HUES48 (cell line): ENCODE data around the gene BBS10.
A peak's percentile ranks its signal among the peaks of the same experiment; 100 is the strongest.
"Not testable (repeated sequence)": the region's sequence is repeated elsewhere in the genome, so short reads cannot be mapped to it uniquely, and the experiment has no call there.

Source experiments
- H3K27ac ChIP-seq: one replicate; pipeline ENCODE4 v1.7.0; 2013; ENCODE audit warnings: low read depth, low read length, inconsistent platforms
- H3K27me3 ChIP-seq: 2 replicates; pipeline ENCODE4 v1.6.1; 2013; ENCODE audit warnings: mild to moderate bottlenecking, low read length; ENCODE audit not compliant: control insufficient read depth, insufficient read depth
- H3K36me3 ChIP-seq: 2 replicates; pipeline ENCODE4 v1.6.1; 2013; ENCODE audit warnings: low read length; ENCODE audit not compliant: control insufficient read depth, insufficient read depth
- H3K4me1 ChIP-seq: 2 replicates; pipeline ENCODE4 v1.6.1; 2013; ENCODE audit warnings: mild to moderate bottlenecking, low read length; ENCODE audit not compliant: control insufficient read depth, insufficient read depth
- H3K4me3 ChIP-seq: 2 replicates; pipeline ENCODE4 v1.5.1; 2013; ENCODE audit warnings: mild to moderate bottlenecking, low read depth, low read length
- H3K9ac ChIP-seq: 2 replicates; pipeline ENCODE4 v1.6.1; 2013; ENCODE audit warnings: mild to moderate bottlenecking, low read depth, low read length, moderate library complexity
- H3K9me3 ChIP-seq: 2 replicates; pipeline ENCODE4 v1.6.1; 2013; ENCODE audit warnings: low read length; ENCODE audit not compliant: control insufficient read depth, insufficient read depth

Gene BBS10

GRCh38 chr12:76366163-76366562 lies 17.9 kb upstream of the BBS10 start:
- H3K9me3 ChIP-seq: no peaks in the 10 kb centered on the region
- H3K4me3 ChIP-seq: no peak overlapping the region
- no peaks in the 10 kb centered on the region for H3K27me3 ChIP-seq
- H3K27ac ChIP-seq: no peak overlapping the region
- peaks cover 56% of the 10 kb centered on the region for H3K36me3 ChIP-seq
- H3K4me1 ChIP-seq: no peaks in the 10 kb centered on the region
- H3K9ac ChIP-seq: no peak overlapping the region

- peaks cover 38% of the 10 kb centered on the region for H3K36me3 ChIP-seq
- not testable (repeated sequence) for H3K4me1 ChIP-seq, H3K27me3 ChIP-seq, H3K27ac ChIP-seq, H3K9me3 ChIP-seq, H3K4me3 ChIP-seq, H3K9ac ChIP-seq
Measured at GRCh38 chr12:76364131-76364530, 15.9 kb upstream of the BBS10 start.

GRCh38 chr12:76360316-76360715 lies 12.1 kb upstream of the BBS10 start:
- H3K9me3 ChIP-seq: no peaks in the 10 kb centered on the region
- peaks cover 31% of the 10 kb centered on the region for H3K36me3 ChIP-seq
- no peak overlapping the region for H3K9ac ChIP-seq
- H3K4me1 ChIP-seq: no peaks in the 10 kb centered on the region; the same call in 1 of the 2 replicates
- H3K27me3 ChIP-seq: no peaks in the 10 kb centered on the region
- H3K4me3 ChIP-seq: no peak overlapping the region
- no peak overlapping the region for H3K27ac ChIP-seq

- no peak overlapping the region for H3K4me3 ChIP-seq
- no peaks in the 10 kb centered on the region for H3K9me3 ChIP-seq
- peaks cover 33% of the 10 kb centered on the region for H3K36me3 ChIP-seq
- no peak overlapping the region for H3K9ac ChIP-seq
- H3K27ac ChIP-seq: peak overlapping the region; percentile 5
- no peaks in the 10 kb centered on the region; the same call in 1 of the 2 replicates for H3K4me1 ChIP-seq
- H3K27me3 ChIP-seq: no peaks in the 10 kb centered on the region
Measured at GRCh38 chr12:76356071-76356470, 7.9 kb upstream of the BBS10 start.

DNA sequence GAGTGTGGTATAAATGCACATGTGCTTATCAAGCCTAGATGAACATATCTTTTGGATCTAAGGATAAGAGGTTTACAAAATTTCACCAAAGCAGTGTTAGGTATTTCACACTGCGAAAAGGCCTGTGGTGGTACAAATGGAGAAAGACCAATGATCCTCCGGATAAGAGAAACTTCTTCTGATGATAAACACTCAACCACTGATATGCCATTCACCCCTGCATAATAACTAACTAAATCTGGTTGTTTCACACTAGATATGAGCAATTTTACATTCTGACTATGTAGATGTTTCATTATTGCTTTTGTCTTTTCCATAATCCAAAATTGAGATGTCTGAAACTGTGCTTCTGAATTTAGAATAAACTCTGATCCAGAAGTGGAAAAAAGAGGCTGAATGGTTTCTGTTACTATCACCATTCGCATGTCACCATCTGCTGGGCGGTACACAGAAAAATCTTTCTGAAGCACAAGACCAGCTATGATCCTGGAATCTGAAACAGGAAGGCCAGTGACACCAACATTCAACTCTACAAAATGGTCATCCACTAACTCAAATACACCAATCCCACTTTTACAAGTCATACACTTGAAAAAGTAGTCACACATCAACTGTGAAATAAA lies 1.3 kb downstream of the BBS10 start:
- H3K27me3 ChIP-seq: no peaks in the 10 kb centered on the region
- no peaks in the 10 kb centered on the region for H3K9me3 ChIP-seq
- H3K4me1 ChIP-seq: peaks cover 9% of the 10 kb centered on the region
- peak overlapping the region; percentile 81 for H3K4me3 ChIP-seq
- H3K27ac ChIP-seq: no peak overlapping the region
- H3K9ac ChIP-seq: no peak overlapping the region
- H3K36me3 ChIP-seq: peaks cover 5% of the 10 kb centered on the region

DNA sequence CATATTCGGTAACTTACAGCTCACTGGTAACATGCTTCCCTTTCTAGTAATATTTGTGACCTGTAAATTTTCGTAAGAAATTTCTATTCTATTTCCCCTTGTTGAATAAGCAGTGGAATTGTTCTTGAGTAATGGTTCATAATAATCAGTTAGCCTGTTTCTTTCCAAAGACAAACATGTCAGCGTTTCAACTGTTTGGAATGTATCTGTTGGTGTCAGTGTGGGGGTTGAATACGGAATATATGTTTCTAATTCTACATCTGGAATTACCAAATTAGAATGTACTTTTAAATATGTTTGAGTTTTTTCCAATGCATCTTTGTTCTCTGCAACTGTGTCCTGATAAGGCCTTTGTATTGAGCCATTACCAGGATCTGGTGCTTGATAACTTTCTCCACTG lies 2.0 kb downstream of the BBS10 start:
- Histone ChIP-seq H3K36me3 (peaks cover 5% of the 10 kb centered on the region), H3K4me3 (no peak overlapping the region), H3K27ac (no peak overlapping the region), H3K9me3 (no peaks in the 10 kb centered on the region), H3K4me1 (peaks cover 9% of the 10 kb centered on the region), H3K27me3 (no peaks in the 10 kb centered on the region), H3K9ac (no peak overlapping the region)

GRCh38 chr12:76345569-76345968 lies 2.6 kb downstream of the BBS10 start:
- Histone ChIP-seq H3K4me1 (peaks cover 9% of the 10 kb centered on the region), H3K27me3 (no peaks in the 10 kb centered on the region), H3K9me3 (no peaks in the 10 kb centered on the region), H3K9ac (no peak overlapping the region), H3K36me3 (peaks cover 5% of the 10 kb centered on the region), H3K27ac (no peak overlapping the region), H3K4me3 (no peak overlapping the region)

DNA sequence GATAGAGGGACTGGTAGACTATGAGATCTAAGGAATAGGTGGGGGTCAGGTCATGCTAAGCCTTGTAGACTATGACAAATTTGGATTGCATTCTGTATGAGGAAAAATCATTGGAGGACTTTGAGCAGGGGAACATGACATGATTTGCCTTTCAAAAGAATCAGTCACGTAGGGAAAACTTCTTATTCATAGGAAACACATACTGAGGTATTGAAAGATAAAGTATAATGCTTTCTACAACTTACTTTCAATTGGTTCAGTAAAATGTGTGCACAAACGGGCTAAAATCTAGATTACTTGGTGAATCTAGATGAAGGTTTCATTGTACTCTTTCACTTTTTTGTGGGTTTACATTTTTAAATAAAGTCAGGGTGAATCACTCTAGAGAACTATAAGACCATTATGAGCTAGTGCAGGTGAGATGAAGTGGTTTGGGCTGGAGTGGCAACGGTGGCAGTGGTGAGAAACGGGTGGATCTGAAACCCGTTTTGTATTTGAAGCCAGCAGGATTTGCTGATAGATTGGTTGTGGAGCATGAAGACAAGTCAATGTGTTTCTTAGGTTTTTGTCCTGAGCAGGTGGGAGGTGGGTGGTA lies 6.7 kb downstream of the BBS10 start:
- Histone ChIP-seq H3K27me3 (no peaks in the 10 kb centered on the region), H3K4me3 (no peak overlapping the region), H3K36me3 (peaks cover under 1% of the 10 kb centered on the region), H3K27ac (no peak overlapping the region), H3K9me3 (no peaks in the 10 kb centered on the region), H3K9ac (no peak overlapping the region), H3K4me1 (no peaks in the 10 kb centered on the region)

- no peaks in the 10 kb centered on the region for H3K4me1 ChIP-seq
- H3K27ac ChIP-seq: no peak overlapping the region
Measured at GRCh38 chr12:76340680-76341435, 7.4 kb downstream of the BBS10 start.

DNA sequence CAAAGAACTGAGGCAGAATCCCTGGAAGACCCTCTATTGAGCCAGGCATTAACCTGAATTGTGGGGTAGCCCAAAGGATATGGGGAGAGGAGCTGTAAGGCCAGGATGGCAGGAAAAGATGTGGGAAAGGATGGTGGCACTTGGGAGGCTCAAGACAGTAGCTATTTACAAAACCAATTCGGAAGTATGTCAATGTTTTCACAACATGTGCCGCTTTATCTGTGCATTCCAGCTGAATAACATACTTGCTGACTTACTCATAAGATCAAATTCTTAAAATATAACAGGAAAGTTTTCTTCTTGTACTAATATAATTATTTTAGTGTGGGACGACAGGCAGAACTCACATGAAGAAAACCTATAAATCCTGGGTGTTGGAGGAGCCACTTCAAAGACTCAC lies 10.6 kb downstream of the BBS10 start:
- no peaks in the 10 kb centered on the region for H3K36me3 ChIP-seq
- H3K27ac ChIP-seq: no peak overlapping the region
- no peaks in the 10 kb centered on the region for H3K27me3 ChIP-seq
- H3K4me1 ChIP-seq: no peaks in the 10 kb centered on the region
- no peak overlapping the region for H3K4me3 ChIP-seq
- no peaks in the 10 kb centered on the region for H3K9me3 ChIP-seq
- H3K9ac ChIP-seq: no peak overlapping the region

More at GRCh38 chr12:76340680-76341435, 7.4 kb downstream of the BBS10 start:
- no peak overlapping the region for H3K4me3 ChIP-seq
- no peaks in the 10 kb centered on the region for H3K36me3 ChIP-seq
- H3K9me3 ChIP-seq: no peaks in the 10 kb centered on the region
- no peak overlapping the region for H3K9ac ChIP-seq
- no peaks in the 10 kb centered on the region for H3K27me3 ChIP-seq

- no peak overlapping the region for H3K27ac ChIP-seq
- H3K27me3 ChIP-seq: no peaks in the 10 kb centered on the region
- peaks cover 2% of the 10 kb centered on the region; the same call in 1 of the 2 replicates for H3K9me3 ChIP-seq
- no peak overlapping the region for H3K9ac ChIP-seq
- H3K36me3 ChIP-seq: no peaks in the 10 kb centered on the region
- H3K4me1 ChIP-seq: no peaks in the 10 kb centered on the region
- no peak overlapping the region for H3K4me3 ChIP-seq
Measured at GRCh38 chr12:76332606-76333005, 15.6 kb downstream of the BBS10 start.
